ENCODE results near the gene CTXND1. TPM values are rescaled to one million over a fixed set of nuclear protein-coding genes. Genes with fewer than 3 reads are reported as not detected.

Gene CTXND1
- total and polyA plus RNA-seq, 2 of the 8 experiments (the other 6 are each of a cell fraction or from before 2014, with no cell fraction given): 0.03 TPM; not detected in 1

GRCh38 chr15:80202016-80202315 lies 50.0 kb downstream of the CTXND1 start:
- FAIRE-seq (no peak), DNase-seq (ENCODE audit: low read depth in 1 of 2, low spot score in 2 of 2) (no peak)
- no peak overlapping the region for H3K56ac ChIP-seq (replicated peaks; ENCODE audit: insufficient read length, low read depth, low read length)
- no peak overlapping the region for H3K23ac ChIP-seq (ENCODE audit: insufficient read length)
- no peaks in the 10 kb centered on the region for H3K79me2 ChIP-seq (ENCODE audit: control insufficient read depth in 1 of 2, insufficient read depth in 2 of 2, low read length in 2 of 2)
- no peaks in the 10 kb centered on the region for H3K23me2 ChIP-seq (ENCODE audit: low read depth, low read length)
- ChIA-PET CTCF (ENCODE audit: partially characterized antibody) (interaction anchor here (0.7 kb wide), 1 partner anchor 351 kb away, joined by 3 read pairs; no protein-coding TSS in a partner anchor), POLR2A (ENCODE audit: partially characterized antibody) (no interaction called here)
- no peak overlapping the region for H3K27ac ChIP-seq (ENCODE audit: low read depth, low read length)
- no peak for TF ChIP-seq JUND (IDR thresholded peaks at IDR 0.05; ENCODE audit: low read length)
- TF ChIP-seq EP300 (IDR thresholded peaks at IDR 0.05; ENCODE audit: borderline replicate concordance in 1 of 2, low read depth in 2 of 2, low read length in 2 of 2): no peak
- TF ChIP-seq HDAC2 (IDR thresholded peaks at IDR 0.05; ENCODE audit: borderline replicate concordance in 1 of 2, low read depth in 2 of 2, low read length in 2 of 2): no peak
- TF ChIP-seq RXRA (IDR thresholded peaks at IDR 0.05; ENCODE audit: insufficient read depth, low read depth, low read length): no peak
- TF ChIP-seq YY1 (IDR thresholded peaks at IDR 0.05; ENCODE audit: low read depth, low read length): no peak
- no peak for TF ChIP-seq RBBP5 (IDR thresholded peaks at IDR 0.05; ENCODE audit: borderline replicate concordance, low read depth, low read length)
- TF ChIP-seq EZH2 (IDR thresholded peaks at IDR 0.05; ENCODE audit: low read depth, low read length, severe bottlenecking): no peak
- TF ChIP-seq PHF8 (conservative IDR thresholded peaks at IDR 0.05; ENCODE audit: low read depth, low read length): no peak
- TF ChIP-seq MAFK (IDR thresholded peaks at IDR 0.05; ENCODE audit: low read depth, low read length): no peak
- TF ChIP-seq NRF1 (IDR thresholded peaks at IDR 0.05; ENCODE audit: low read depth, low read length): no peak
- no peak for TF ChIP-seq KDM1A (IDR thresholded peaks at IDR 0.05; ENCODE audit: borderline replicate concordance, low read length)
- TF ChIP-seq RNF2 (IDR thresholded peaks at IDR 0.05; ENCODE audit: borderline replicate concordance, low read depth, low read length, missing control alignments, poor library complexity, severe bottlenecking): no peak
- TF ChIP-seq E2F6 (IDR thresholded peaks at IDR 0.05): no peak
- no peak overlapping the region for H2AK5ac ChIP-seq (ENCODE audit: low read depth, low read length)
- H3K79me1 ChIP-seq (ENCODE audit: low read depth, low read length): no peaks in the 10 kb centered on the region
- no peak overlapping the region for H2BK120ac ChIP-seq (replicated peaks; ENCODE audit: low read depth, low read length)
- H2BK5ac ChIP-seq (ENCODE audit: low read depth, low read length): no peak overlapping the region
- H3K14ac ChIP-seq (ENCODE audit: insufficient read length): no peak overlapping the region
- no peak overlapping the region for H3K4me2 ChIP-seq (ENCODE audit: insufficient read depth in 1 of 2, low read depth in 2 of 2, low read length in 2 of 2)
- H3K9ac ChIP-seq (replicated peaks in 1 of 4; ENCODE audit: extremely low read depth in 1 of 4, low read depth in 3 of 4, low read length in 3 of 4): no peak overlapping the region
- H3K27me3 ChIP-seq (replicated peaks in 1 of 4; ENCODE audit: control insufficient read depth in 3 of 4, extremely low read depth in 1 of 4, insufficient read depth in 3 of 4, low read length in 3 of 4): no peaks in the 10 kb centered on the region
- H3K4me3 ChIP-seq (ENCODE audit: extremely low read depth in 1 of 4, insufficient read depth in 2 of 4, low read depth in 3 of 4, low read length in 4 of 4): no peak overlapping the region
- H3K36me3 ChIP-seq (ENCODE audit: control insufficient read depth in 2 of 4, insufficient read depth in 4 of 4, low read length in 3 of 4): no peaks in the 10 kb centered on the region
- no peaks in the 10 kb centered on the region for H4K20me1 ChIP-seq (replicated peaks in 1 of 2; ENCODE audit: control insufficient read depth in 1 of 2, insufficient read depth in 2 of 2, low read length in 2 of 2)
- no peak overlapping the region for H4K8ac ChIP-seq (ENCODE audit: extremely low read depth, insufficient read depth, low read length)
- no peak overlapping the region for H2AFZ ChIP-seq (ENCODE audit: low read length)
- H2BK15ac ChIP-seq (ENCODE audit: low read length): no peak overlapping the region
- 88% methylated on average over 2 of the region's 2 CpGs; no CpG with 5 or more reads in 1 of the 2 experiments for WGBS, 2 experiments (ENCODE audit: extremely low coverage in 1 of 2, insufficient coverage in 1 of 2, insufficient read length in 1 of 2, insufficient replicate concordance in 2 of 2, low coverage in 1 of 2, low lambda C conversion rate in 2 of 2, missing lambda C conversion rate in 1 of 2)
- H2BK12ac ChIP-seq (ENCODE audit: low read depth, low read length): no peak overlapping the region; the same call in 1 of the 2 replicates
- no peak overlapping the region for H3K18ac ChIP-seq (ENCODE audit: extremely low read depth, low read length)
- H3K4me1 ChIP-seq (replicated peaks in 1 of 4; ENCODE audit: control insufficient read depth in 3 of 4, insufficient read depth in 4 of 4, low read length in 3 of 4): peaks cover 1 to 9% (median 6%) of the 10 kb centered on the region in 4 experiments
- H3K4ac ChIP-seq (replicated peaks; ENCODE audit: insufficient read length, low read depth, low read length): no peak overlapping the region
- H2BK20ac ChIP-seq (ENCODE audit: low read length): no peak overlapping the region
- H4K91ac ChIP-seq (replicated peaks; ENCODE audit: insufficient read length, low read length): no peak overlapping the region
- no peaks in the 10 kb centered on the region for H3K9me3 ChIP-seq (ENCODE audit: insufficient read depth in 2 of 2, low read depth in 1 of 2, low read length in 1 of 2)
- H4K5ac ChIP-seq (ENCODE audit: insufficient read length, low read depth, low read length): no peak overlapping the region

Measured in H1 (cell line).